GM23248 (cell line): Measurements from ENCODE around the gene PTPRE.

Source experiments
- EZH2 ChIP-seq: fragments of 200-600 bp; sonication (generic); IDR thresholded peaks from 2 replicates; pipeline ENCODE4 v1.6.1; 2018; ENCODE audit warnings: antibody characterized with exemption, mild to moderate bottlenecking; ENCODE audit not compliant: insufficient read depth, poor library complexity, severe bottlenecking
- EZH2phosphoT487 ChIP-seq: fragments of 200-600 bp; sonication (generic); IDR thresholded peaks from 2 replicates; pipeline ENCODE4 v1.6.1; 2018; ENCODE audit warnings: antibody characterized with exemption, moderate library complexity, mild to moderate bottlenecking, low read depth; ENCODE audit not compliant: insufficient read depth

DNA sequence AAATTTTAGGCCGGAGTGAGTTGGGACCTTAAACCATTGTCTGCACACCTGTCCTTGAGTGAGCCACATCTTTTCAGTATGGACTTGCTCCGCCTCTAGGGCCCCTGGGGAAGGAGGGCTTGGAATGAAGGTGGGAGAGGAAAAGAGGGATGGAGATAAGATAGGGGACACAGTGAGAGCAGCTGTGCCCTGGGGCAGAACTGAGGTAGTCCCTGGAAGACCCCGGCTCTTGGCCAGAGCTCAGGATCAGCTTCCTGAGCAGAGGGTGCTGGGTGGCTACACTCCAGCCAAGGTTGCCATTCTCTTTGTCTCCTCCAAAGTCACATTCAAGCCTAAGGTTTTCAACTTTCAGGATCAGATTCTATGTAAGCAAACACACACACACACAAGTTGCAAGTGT is 137.3 kb downstream of the PTPRE start:
- no peak for TF ChIP-seq EZH2
- no peak for TF ChIP-seq EZH2phosphoT487
